Thoracic aorta (tissue), 2 donors: ENCODE results near the gene ST6GALNAC4. TPM values are rescaled to one million over a fixed set of nuclear protein-coding genes. Genes with fewer than 3 reads are reported as not detected.

ENCODE experiments used
- ATAC-seq: fragments of 150-250 bp; one replicate; pipeline ENCODE4 v1.8.0; 2017; ENCODE audit warnings: low read depth; ENCODE audit not compliant: insufficient number of reproducible peaks, low FRiP score
- DNase-seq: peaks from one replicate; pipeline ENCODE4 v3.0.0-alpha.2; 2020; ENCODE audit warnings: low spot score
- H3K27ac ChIP-seq, 2 donors: fragments of 200-600 bp; sonication (generic); 1 replicate in 1 of 2; 2 replicates in 1 of 2; pipeline ENCODE4 v1.5.1; 2016; ENCODE audit warnings: mild to moderate bottlenecking in 2 of 2, moderate library complexity in 2 of 2
- H3K27me3 ChIP-seq: fragments of 200-600 bp; sonication (generic); replicated peaks from 2 replicates; pipeline ENCODE4 v1.6.0; 2016; ENCODE audit warnings: mild to moderate bottlenecking; ENCODE audit not compliant: insufficient read depth
- H3K36me3 ChIP-seq: fragments of 200-600 bp; sonication (generic); one replicate; pipeline ENCODE4 v1.5.1; 2016
- H3K4me1 ChIP-seq, 2 donors: fragments of 200-600 bp; sonication (generic); 1 replicate in 1 of 2; 2 replicates in 1 of 2; pipeline versions ENCODE4 v1.5.1 to v1.6.0; 2016; ENCODE audit warnings: low read depth in 2 of 2, mild to moderate bottlenecking in 1 of 2; ENCODE audit not compliant: control insufficient read depth in 1 of 2
- H3K4me3 ChIP-seq: fragments of 200-600 bp; sonication (generic); 2 replicates; pipeline ENCODE4 v1.5.1; 2016; ENCODE audit warnings: mild to moderate bottlenecking
- H3K9me3 ChIP-seq: fragments of 200-600 bp; sonication (generic); 2 replicates; pipeline ENCODE4 v1.5.1; 2016
- CTCF ChIP-seq: fragments of 200-600 bp; sonication (generic); IDR thresholded peaks from one replicate; pipeline ENCODE4 v1.5.1; 2019; ENCODE audit warnings: antibody characterized with exemption
- total RNA-seq, 2 donors: library from RNA; depleted of rRNA; stranded (reverse); fragments of >200 nt; gene quantifications; one replicate each; pipeline versions ENCODE4 v1.1.0 to v1.2.3, GENCODE V29; 2016

The ST6GALNAC4 gene
- total RNA-seq, 2 donors from 2014 or later = 45.0 to 61.2 TPM

DNA sequence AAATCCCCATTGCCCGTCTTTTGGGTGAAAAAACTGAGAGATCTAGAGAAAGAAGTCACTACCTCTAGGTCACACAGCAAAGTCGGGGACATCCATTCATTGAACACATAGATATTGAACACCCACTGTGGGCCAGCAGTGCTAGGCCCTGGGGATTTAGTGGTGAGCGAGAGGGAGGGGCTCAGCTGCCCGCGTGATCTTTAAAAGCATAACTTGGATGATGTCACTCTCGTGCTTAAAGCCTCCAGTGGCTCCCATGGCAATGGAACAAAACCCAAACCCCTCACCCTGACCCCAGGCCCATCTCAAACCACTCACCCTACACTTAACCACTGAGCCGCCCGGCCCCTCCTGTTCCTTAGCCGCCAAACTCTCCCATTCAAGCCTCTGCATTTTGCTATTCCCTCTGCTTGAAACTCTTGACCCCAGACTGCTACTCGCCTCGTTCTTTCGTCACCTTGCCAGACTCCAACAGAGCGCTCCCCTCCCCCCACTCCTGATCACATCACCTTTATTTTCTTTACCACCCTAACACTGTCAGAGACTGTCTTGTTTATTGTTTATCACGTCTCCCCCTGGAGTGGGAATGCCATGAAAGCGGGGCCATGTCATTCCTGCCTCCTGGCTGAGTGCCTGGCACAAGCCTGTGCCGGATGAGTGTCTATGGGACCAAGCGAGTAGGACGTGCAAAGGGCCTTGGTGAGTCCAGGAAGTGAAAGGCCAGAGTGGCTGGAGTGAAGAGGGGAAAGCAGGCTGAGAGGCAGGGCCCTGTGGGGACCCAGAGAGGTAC, 14.4 kb upstream of the ST6GALNAC4 start:
- Histone ChIP-seq H3K36me3 (peaks cover 4% of the 10 kb centered on the region), H3K9me3 (no peaks in the 10 kb centered on the region), H3K27me3 (no peaks in the 10 kb centered on the region), H3K4me3 (peak overlapping the region; percentile 69), H3K4me1 (peaks cover 16 to 33% of the 10 kb centered on the region in 2 donors), H3K27ac (no peak overlapping the region)
- ATAC-seq (peak; percentile 35), DNase-seq (no peak)
- no peak for TF ChIP-seq CTCF

GRCh38 chr9:127930231-127931091, 13.6 kb upstream of the ST6GALNAC4 start, which contains the start of gene PIP5KL1:
PIP5KL1 (minus strand) TSS chr9:127930777; CDS start chr9:127930752, 25 bp downstream.
- peak within 1 kb of the TSS; percentile 69 for H3K4me3 ChIP-seq
- H3K36me3 ChIP-seq = peaks cover 4% of the 10 kb centered on the region
- peak; percentile 52 for ATAC-seq
- no peaks in the 10 kb centered on the region for H3K27me3 ChIP-seq
- peaks cover 11 to 25% of the 10 kb centered on the region in 2 donors for H3K4me1 ChIP-seq
- no peaks in the 10 kb centered on the region for H3K9me3 ChIP-seq
- H3K27ac ChIP-seq = no peak within 1 kb of the TSS
- no peak for TF ChIP-seq CTCF
- no peak for DNase-seq

DNA sequence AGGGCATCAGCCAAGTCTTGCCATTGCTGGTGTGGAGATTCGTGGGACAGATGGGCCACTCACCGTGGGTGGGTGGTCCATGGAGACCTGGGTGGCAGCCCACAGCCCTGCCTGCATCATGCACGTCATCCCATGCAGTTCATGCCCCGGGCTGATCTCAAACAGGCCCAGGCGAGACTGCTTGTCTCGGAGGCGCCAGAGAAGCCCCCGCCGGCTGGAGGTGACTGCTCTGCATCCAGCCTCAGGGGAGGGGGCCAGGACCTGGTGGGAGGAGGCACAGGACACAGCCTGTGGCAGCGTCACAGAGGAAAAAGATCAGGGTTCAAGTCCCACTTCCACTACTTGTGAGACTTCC, 12.8 kb upstream of the ST6GALNAC4 start:
- H3K9me3 ChIP-seq = no peaks in the 10 kb centered on the region
- H3K4me1 ChIP-seq = peaks cover 11 to 23% of the 10 kb centered on the region in 2 donors
- no peak for ATAC-seq
- H3K27me3 ChIP-seq = no peaks in the 10 kb centered on the region
- H3K4me3 ChIP-seq = no peak overlapping the region
- no peak for TF ChIP-seq CTCF
- no peak overlapping the region for H3K27ac ChIP-seq
- no peaks in the 10 kb centered on the region for H3K36me3 ChIP-seq
- no peak for DNase-seq

DNA sequence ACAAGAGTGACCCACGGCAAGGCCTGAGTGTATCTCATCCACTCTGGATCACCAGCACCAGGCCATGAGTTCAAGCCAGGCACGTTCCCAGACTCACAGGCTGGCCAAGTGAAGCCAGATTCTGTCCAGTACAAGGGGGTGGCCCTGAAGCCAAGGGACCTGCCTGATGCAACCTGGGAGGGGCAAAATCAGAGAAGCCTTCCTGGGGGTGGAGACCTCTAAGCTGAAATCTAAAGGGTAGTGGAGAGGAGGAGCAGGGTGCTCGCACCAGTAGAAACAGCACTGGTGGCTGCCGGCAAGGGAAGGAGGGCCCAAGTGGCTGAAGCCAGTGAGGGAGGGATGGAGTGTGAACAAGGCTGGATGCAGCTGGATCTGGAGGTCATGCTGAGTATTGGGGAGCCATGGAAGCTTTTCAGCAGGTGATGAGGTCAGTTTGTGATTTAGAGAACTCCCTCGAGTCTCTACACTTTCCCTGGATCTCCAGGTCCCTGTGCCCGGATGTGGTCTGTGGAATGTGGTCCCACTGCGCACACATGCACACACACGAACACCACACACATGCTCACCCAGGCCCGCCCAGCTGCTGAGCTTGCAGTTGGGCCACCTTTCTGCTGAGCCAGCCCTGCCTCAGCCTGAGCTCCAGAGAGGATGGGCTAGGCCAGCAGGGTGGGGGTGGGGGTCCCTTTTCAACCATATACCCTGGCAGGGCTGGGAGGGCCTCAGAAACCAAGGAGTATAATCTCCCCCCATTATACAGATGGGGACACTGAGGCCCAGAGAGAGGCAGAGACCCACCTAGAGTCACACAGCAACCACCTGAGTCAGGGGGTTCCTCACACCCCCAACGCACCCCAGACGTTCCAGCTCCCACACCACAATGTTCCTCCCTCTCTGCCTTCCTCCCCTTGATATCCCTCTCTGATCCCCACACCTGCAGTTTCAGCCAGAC, 12.1 kb upstream of the ST6GALNAC4 start:
- Histone ChIP-seq H3K36me3 (no peaks in the 10 kb centered on the region), H3K4me1 (peaks cover 11 to 23% of the 10 kb centered on the region in 2 donors), H3K27me3 (no peaks in the 10 kb centered on the region), H3K27ac (no peak overlapping the region), H3K9me3 (no peaks in the 10 kb centered on the region), H3K4me3 (no peak overlapping the region)
- no peak for DNase-seq
- ATAC-seq = no peak
- TF ChIP-seq CTCF = no peak
